ENCODE results near the gene CYSLTR2.

DNA sequence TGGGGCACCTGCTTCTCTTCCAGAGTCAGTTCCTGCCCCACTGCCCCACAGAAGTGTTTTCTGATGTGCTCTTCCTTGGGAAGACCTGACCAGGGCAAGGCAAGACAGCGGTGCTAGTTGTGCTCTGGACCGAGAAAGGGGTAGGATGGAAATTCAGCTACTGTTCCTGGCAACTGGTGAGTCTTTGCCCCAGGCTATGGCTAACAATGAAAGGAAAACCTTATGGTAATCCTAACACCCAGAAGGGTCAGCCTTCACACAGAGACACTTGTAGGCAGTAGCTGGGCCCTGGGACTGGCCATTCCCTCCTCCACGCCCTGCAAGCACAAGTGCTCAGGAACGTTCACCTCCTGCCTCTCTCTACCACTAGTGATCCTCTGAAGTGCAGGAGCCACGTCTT lies 9.6 kb upstream of the CYSLTR2 start:
- TF ChIP-seq, protein P1, sequence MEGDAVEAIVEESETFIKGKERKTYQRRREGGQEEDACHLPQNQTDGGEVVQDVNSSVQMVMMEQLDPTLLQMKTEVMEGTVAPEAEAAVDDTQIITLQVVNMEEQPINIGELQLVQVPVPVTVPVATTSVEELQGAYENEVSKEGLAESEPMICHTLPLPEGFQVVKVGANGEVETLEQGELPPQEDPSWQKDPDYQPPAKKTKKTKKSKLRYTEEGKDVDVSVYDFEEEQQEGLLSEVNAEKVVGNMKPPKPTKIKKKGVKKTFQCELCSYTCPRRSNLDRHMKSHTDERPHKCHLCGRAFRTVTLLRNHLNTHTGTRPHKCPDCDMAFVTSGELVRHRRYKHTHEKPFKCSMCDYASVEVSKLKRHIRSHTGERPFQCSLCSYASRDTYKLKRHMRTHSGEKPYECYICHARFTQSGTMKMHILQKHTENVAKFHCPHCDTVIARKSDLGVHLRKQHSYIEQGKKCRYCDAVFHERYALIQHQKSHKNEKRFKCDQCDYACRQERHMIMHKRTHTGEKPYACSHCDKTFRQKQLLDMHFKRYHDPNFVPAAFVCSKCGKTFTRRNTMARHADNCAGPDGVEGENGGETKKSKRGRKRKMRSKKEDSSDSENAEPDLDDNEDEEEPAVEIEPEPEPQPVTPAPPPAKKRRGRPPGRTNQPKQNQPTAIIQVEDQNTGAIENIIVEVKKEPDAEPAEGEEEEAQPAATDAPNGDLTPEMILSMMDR (IDR thresholded peaks at IDR 0.05), result no peak
- no peak for TF ChIP-seq POLR2A (IDR thresholded peaks at IDR 0.05)
